Upper lobe of left lung (tissue), 4 donors: ENCODE measurements around the gene DGKI.
"Not testable (repeated sequence)": the region's sequence is repeated elsewhere in the genome, so short reads cannot be mapped to it uniquely, and the experiment has no call there.

Experiments
- CTCF ChIP-seq, 6 experiments: fragments of 450-650 bp in 4 of 6; fragments of 200-600 bp in 2 of 6; sonication (generic) in 2 of 6; IDR thresholded peaks; one replicate each; pipeline ENCODE4 v1.5.1; 2016 to 2019; ENCODE audit warnings: antibody characterized with exemption in 6 of 6
- POLR2AphosphoS5 ChIP-seq, 2 donors: sonication (generic); formaldehyde crosslinking; IDR thresholded peaks; one replicate each; pipeline ENCODE4 v1.5.1; 2017; ENCODE audit warnings: antibody characterized with exemption in 2 of 2

- TF ChIP-seq CTCF, POLR2AphosphoS5 (IDR thresholded peaks at IDR 0.05): not testable (repeated sequence)
Observed at GRCh38 chr7:137831555-137831954, 15.2 kb downstream of the DGKI start.
